ENCODE results near the gene PPME1.

DNA sequence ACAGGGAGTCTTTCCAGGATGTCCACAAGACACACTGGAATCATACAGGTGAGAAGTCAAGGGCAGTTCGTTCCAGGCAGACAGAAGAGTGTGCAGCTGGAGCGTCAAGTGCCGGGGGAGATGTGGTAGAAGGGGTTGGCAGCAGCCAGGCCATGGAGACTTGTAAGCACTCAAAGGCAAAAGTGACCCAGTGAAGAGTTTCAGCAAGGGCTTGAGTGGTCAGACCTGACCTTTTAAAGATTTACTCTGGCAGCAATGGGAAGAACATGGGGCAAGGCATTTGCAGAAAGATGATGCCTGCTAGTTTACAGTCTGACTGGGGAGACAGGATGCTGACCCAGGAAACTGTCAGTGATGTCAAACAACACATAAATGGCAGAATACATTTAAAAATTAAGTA lies 111.3 kb downstream of the PPME1 start:
- TF ChIP-seq CTCF (IDR thresholded peaks at IDR 0.05; ENCODE audit: low read length) (no peak), EZH2 (IDR thresholded peaks at IDR 0.05; ENCODE audit: borderline replicate concordance, low read length) (no peak)
